Heart right ventricle (tissue), 16 donors: ENCODE data around the gene ZNF367. TPM values are rescaled to one million over a fixed set of nuclear protein-coding genes. Genes with fewer than 3 reads are reported as not detected.

Experiments used
- ATAC-seq, 8 donors: fragments of 200-7000 bp; cut with Tn5 transposase; one replicate each; pipeline ENCODE4 v1.9.1; 2020; ENCODE audit warnings: mild to moderate bottlenecking in 8 of 8, moderate library complexity in 8 of 8, moderate number of reproducible peaks in 1 of 8
- DNase-seq, 2 donors: peaks; one replicate each; pipeline ENCODE4 v3.0.0-alpha.2; 2020
- H3K27ac ChIP-seq, 10 donors: fragments of 200-600 bp; sonication (generic) in 2 of 10; one replicate each; pipeline versions ENCODE4 v1.5.0 to v1.8.0; 2020 to 2022; ENCODE audit warnings: mild to moderate bottlenecking in 3 of 10
- H3K27me3 ChIP-seq, 7 donors: fragments of 200-600 bp; one replicate each; pipeline ENCODE4 v1.8.0; 2021 to 2022; ENCODE audit warnings: mild to moderate bottlenecking in 2 of 7
- H3K36me3 ChIP-seq, 9 donors: fragments of 200-600 bp; sonication (generic) in 1 of 9; one replicate each; pipeline versions ENCODE4 v1.5.0 to v1.8.0; 2020 to 2022; ENCODE audit warnings: mild to moderate bottlenecking in 2 of 9
- H3K4me1 ChIP-seq, 9 donors: fragments of 200-600 bp; sonication (generic) in 1 of 9; one replicate each; pipeline versions ENCODE4 v1.5.0 to v1.8.0; 2020 to 2022; ENCODE audit warnings: mild to moderate bottlenecking in 4 of 9
- H3K4me3 ChIP-seq, 10 donors: fragments of 200-600 bp; sonication (generic) in 2 of 10; one replicate each; pipeline versions ENCODE4 v1.5.0 to v1.8.0; 2020 to 2022; ENCODE audit warnings: mild to moderate bottlenecking in 7 of 10, moderate library complexity in 2 of 10
- H3K9me3 ChIP-seq, 11 donors: fragments of 200-600 bp in 10 of 11; sonication (generic) in 2 of 11; one replicate each; pipeline versions ENCODE4 v1.5.0 to v1.8.0; 2013 to 2022; ENCODE audit warnings: mild to moderate bottlenecking in 2 of 11, control low read depth in 1 of 11, moderate library complexity in 1 of 11
- CTCF ChIP-seq, 9 donors: fragments of 200-600 bp; sonication (generic) in 2 of 9; IDR thresholded peaks; one replicate each; pipeline versions ENCODE4 v1.5.0 to v1.8.0; 2021 to 2022; ENCODE audit warnings: antibody characterized with exemption in 9 of 9, mild to moderate bottlenecking in 5 of 9, moderate library complexity in 1 of 9
- WGBS, 2 donors: extraction: QIAGEN DNeasy Blood & Tissue Kit; methylation state at CpG; one replicate each; pipeline ENCODE4 v1.1.7; 2013; ENCODE audit warnings: inconsistent platforms in 1 of 2; 5-methylcytosine and 5-hydroxymethylcytosine counted together
- intact Hi-C, 10 donors: fragments of 100-400 bp; cut with DNase I; formaldehyde crosslinking; loops; one replicate each; pipeline versions ENCODE4 v1.11.1 to v1.14.2; 2022
- polyA plus RNA-seq, 2 donors: library from polyadenylated mRNA; stranded (reverse); fragments of 200-250 nt; gene quantifications; one replicate each; pipeline ENCODE4 v1.2.3, GENCODE V29; 2013
- total RNA-seq, 10 donors: library from RNA; stranded (reverse); fragmentation: NEBNext Ultra II Directional in 3 of 10; extraction: Animal tissue kit (Norgen Biotek cat#: 25700) in 3 of 10; gene quantifications; one replicate each; pipeline versions ENCODE4 v1.2.1 to v1.2.4, GENCODE V29; 2021 to 2023
- donor health status: Arrhythmogenic right ventricular cardiomyopathy.
- donor health status: ischemic (EF 13 %, LVEDD 7.1; RV severe dilation, severe dysfunction).
- donor health status: healthy with polysubstance abuse.
- donor health status: DM: no; HTN: yes; CAD: no.
- donor health status: DM: no; HTN: no; CAD: no.
- donor health status: ischemic (EF 25% LVEDD 6.9; RV normal size, moderate dysfunction).
- donor health status: ischemic (EF 25% LVEDD 5.7; RV mildly dilated, moderate dysfunction).
- donor health status: healthy.
- donor health status: DM: yes; HTN: yes; CAD: no.
- donor health status: Ischemic cardiomyopathy.
- donor health status: ischemic (EF 35%, LVEDD 5.7; RV mildly dilated, moderate dysfunction).
- donor health status: nonischemic (EF 11% LVEDD 7.7; RV severe dilation, severe dysfunction).
- donor health status: DM: yes; HTN: yes; CAD: no.
- donor health status: PGD.
- donor health status: ischemic (EF 29% LVEDD 5.4; RV normal size, mild dysfunction).
- donor health status: nonischemic (EF 23%, LVEDD 6.1; RV moderate dilation, normal function).

Gene ZNF367
- total and polyA plus RNA-seq, 12 donors: 1.2 to 6.4 (median 3.8) TPM

DNA sequence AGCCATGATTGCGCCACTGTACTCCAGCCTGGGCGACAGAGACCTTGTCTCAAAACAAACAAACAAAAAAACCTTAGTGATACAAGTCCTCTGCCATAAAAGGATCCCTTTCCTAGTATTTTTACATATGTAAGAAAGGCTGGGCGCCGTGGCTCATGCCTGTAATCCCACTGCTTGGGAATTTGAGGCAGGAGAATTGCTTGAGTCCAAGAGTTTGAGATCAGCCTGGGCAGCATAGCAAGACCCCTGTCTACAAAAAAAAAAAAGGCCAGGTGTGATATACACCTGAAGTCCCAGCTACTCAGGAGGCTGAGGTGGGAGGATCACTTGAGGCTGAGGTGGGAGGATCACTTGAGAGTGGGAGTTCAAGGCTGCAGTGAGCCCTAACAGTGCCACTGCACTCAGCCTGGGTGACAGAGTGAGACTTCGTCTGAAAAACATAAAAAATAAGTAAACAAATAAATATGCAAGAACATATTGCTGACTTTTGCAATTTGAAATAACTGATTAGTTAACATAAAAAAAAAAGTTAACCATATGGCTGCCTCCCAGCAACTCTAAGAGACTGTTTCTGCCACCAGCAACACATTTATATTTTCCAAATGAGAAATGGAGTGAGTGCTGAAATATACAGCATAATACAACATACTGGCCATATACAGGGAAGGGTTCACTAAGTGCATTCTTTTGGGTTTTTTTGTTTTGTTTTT is 6.9 kb downstream of the ZNF367 start:
- intact Hi-C loops: loop anchor here in 2 of 10 donors (10.0 kb wide), 2 partner anchors 86 to 244 kb away; partner anchors contain the start of gene PRXL2C (in 1 of the 2)
- ATAC-seq: no peak
- TF ChIP-seq CTCF (IDR thresholded peaks at IDR 0.05): no peak

GRCh38 chr9:96408409-96409280 is 9.5 kb downstream of the ZNF367 start:
- no peak overlapping the region for H3K4me3 ChIP-seq
- no peak for ATAC-seq
- no peaks in the 10 kb centered on the region for H3K27me3 ChIP-seq
- H3K9me3 ChIP-seq: no peaks in the 10 kb centered on the region
- TF ChIP-seq CTCF (IDR thresholded peaks at IDR 0.05): no peak
- intact Hi-C loops: no loop called here
- DNase-seq: no peak
- WGBS, 2 donors: 76 to 86% methylated on average over 9 of the region's 9 CpGs
- H3K36me3 ChIP-seq: no peaks in the 10 kb centered on the region
- H3K27ac ChIP-seq: no peak overlapping the region
- H3K4me1 ChIP-seq: peaks cover 0 to 16% (median 3%) of the 10 kb centered on the region in 9 donors

More for the DNA sequence above, 6.9 kb downstream of the ZNF367 start:
- WGBS, 2 donors: 96 to 97% methylated on average over 5 of the region's 5 CpGs
- H3K27me3 ChIP-seq: no peaks in the 10 kb centered on the region
- no peaks in the 10 kb centered on the region for H3K36me3 ChIP-seq
- H3K4me1 ChIP-seq: peaks cover 0 to 29% (median 4%) of the 10 kb centered on the region in 9 donors
- H3K9me3 ChIP-seq: no peaks in the 10 kb centered on the region
- H3K27ac ChIP-seq: no peak overlapping the region
- DNase-seq: no peak
- H3K4me3 ChIP-seq: no peak overlapping the region

- Histone ChIP-seq H3K36me3 (no peaks in the 10 kb centered on the region), H3K4me1 (peaks cover 0 to 8% (median 0%) of the 10 kb centered on the region in 9 donors), H3K27me3 (no peaks in the 10 kb centered on the region), H3K27ac (no peak overlapping the region), H3K4me3 (no peak overlapping the region), H3K9me3 (peaks cover 0 to 11% (median 0%) of the 10 kb centered on the region in 11 donors)
- ATAC-seq: no peak
- TF ChIP-seq CTCF (IDR thresholded peaks at IDR 0.05): no peak
- DNase-seq: no peak
- intact Hi-C loops: no loop called here
These were observed 17.8 kb downstream of the ZNF367 start for GRCh38 chr9:96400132-96400910.

- H3K9me3 ChIP-seq: peaks cover 0 to 11% (median 0%) of the 10 kb centered on the region in 11 donors
- intact Hi-C loops: no loop called here
- TF ChIP-seq CTCF (IDR thresholded peaks at IDR 0.05): no peak
These were observed 18.9 kb downstream of the ZNF367 start for GRCh38 chr9:96399325-96399633.

More at GRCh38 chr9:96399325-96399633, 18.9 kb downstream of the ZNF367 start:
- no peaks in the 10 kb centered on the region for H3K27me3 ChIP-seq
- no peak for DNase-seq
- peak overlapping the region in 1 of 10 donors; percentile 51 for H3K27ac ChIP-seq
- WGBS, 2 donors: 93 to 98% methylated on average over 3 of the region's 3 CpGs
- peaks cover 0 to 8% (median 0%) of the 10 kb centered on the region in 9 donors for H3K4me1 ChIP-seq
- no peak for ATAC-seq
- no peak overlapping the region for H3K4me3 ChIP-seq
- no peaks in the 10 kb centered on the region for H3K36me3 ChIP-seq
